Retinal pigment epithelial cell (primary cell): ENCODE data around the gene ZNF473.
A peak's percentile ranks its signal among the peaks of the same experiment; 100 is the strongest.

ENCODE experiments used
- DNase-seq: peaks from one replicate; pipeline ENCODE4 v3.0.0-alpha.2; 2010; ENCODE audit warnings: low read depth
- H3K4me3 ChIP-seq: 2 replicates; pipeline ENCODE4 v1.5.1; 2011; ENCODE audit warnings: mild to moderate bottlenecking, low read length, control low read depth, moderate library complexity
- TF ChIP-seq, protein P1 (sequence below): conservative IDR thresholded peaks from 2 replicates; pipeline ENCODE4 v1.5.1; 2011; ENCODE audit warnings: low read depth, low read length, control low read depth, inconsistent platforms

ZNF473 gene

GRCh38 chr19:50036908-50037307 lies 11.1 kb downstream of the ZNF473 start:
- no peak overlapping the region for H3K4me3 ChIP-seq
- TF ChIP-seq, protein P1, sequence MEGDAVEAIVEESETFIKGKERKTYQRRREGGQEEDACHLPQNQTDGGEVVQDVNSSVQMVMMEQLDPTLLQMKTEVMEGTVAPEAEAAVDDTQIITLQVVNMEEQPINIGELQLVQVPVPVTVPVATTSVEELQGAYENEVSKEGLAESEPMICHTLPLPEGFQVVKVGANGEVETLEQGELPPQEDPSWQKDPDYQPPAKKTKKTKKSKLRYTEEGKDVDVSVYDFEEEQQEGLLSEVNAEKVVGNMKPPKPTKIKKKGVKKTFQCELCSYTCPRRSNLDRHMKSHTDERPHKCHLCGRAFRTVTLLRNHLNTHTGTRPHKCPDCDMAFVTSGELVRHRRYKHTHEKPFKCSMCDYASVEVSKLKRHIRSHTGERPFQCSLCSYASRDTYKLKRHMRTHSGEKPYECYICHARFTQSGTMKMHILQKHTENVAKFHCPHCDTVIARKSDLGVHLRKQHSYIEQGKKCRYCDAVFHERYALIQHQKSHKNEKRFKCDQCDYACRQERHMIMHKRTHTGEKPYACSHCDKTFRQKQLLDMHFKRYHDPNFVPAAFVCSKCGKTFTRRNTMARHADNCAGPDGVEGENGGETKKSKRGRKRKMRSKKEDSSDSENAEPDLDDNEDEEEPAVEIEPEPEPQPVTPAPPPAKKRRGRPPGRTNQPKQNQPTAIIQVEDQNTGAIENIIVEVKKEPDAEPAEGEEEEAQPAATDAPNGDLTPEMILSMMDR = no peak
- no peak for DNase-seq

- TF ChIP-seq, protein P1 = no peak
- no peak overlapping the region for H3K4me3 ChIP-seq
- DNase-seq = no peak
These were observed 14.2 kb downstream of the ZNF473 start for GRCh38 chr19:50039968-50040367.

- no peak overlapping the region for H3K4me3 ChIP-seq
- TF ChIP-seq, protein P1 = no peak
- DNase-seq = no peak
These were observed 15.2 kb downstream of the ZNF473 start for GRCh38 chr19:50040967-50041366.

GRCh38 chr19:50042363-50043024 lies 16.7 kb downstream of the ZNF473 start:
- TF ChIP-seq, protein P1 = no peak

DNA sequence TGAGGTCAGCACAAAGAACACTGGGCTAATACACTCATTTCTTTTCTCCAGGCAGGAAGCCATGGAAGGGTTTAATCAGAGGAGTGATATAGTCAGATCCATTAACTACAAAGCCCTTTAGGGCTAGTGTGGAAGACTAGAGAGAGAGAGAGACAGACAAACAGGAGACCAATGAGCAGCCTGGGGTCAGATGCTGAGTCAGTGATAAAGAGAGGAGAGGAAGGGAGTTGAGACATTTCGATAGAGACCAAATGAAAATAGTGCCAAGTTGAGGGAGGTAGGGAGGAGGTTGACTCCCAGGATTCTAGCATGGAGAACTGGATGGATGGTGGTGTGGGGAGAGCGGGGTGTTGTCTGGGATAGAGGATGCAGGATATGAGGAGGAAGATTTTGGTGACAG lies 18.2 kb downstream of the ZNF473 start:
- TF ChIP-seq, protein P1 = no peak

More at GRCh38 chr19:50042363-50043024, 16.7 kb downstream of the ZNF473 start:
- H3K4me3 ChIP-seq = no peak overlapping the region
- DNase-seq = no peak

DNA sequence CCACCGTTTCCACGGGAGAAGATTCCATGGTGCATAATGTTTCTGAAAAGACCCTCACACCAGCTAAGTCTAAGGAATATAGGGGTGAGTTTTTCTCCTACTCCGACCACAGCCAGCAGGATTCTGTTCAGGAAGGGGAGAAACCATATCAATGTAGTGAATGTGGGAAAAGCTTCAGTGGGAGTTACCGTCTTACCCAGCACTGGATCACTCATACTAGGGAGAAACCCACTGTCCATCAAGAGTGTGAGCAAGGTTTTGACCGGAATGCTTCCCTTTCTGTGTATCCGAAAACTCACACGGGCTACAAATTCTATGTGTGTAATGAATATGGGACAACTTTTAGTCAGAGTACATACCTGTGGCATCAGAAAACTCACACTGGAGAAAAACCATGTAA lies 19.1 kb downstream of the ZNF473 start:
- DNase-seq = no peak
- TF ChIP-seq, protein P1 = no peak
- no peak overlapping the region for H3K4me3 ChIP-seq

More for the DNA sequence above, 18.2 kb downstream of the ZNF473 start:
- DNase-seq = no peak
- H3K4me3 ChIP-seq = no peak overlapping the region

DNA sequence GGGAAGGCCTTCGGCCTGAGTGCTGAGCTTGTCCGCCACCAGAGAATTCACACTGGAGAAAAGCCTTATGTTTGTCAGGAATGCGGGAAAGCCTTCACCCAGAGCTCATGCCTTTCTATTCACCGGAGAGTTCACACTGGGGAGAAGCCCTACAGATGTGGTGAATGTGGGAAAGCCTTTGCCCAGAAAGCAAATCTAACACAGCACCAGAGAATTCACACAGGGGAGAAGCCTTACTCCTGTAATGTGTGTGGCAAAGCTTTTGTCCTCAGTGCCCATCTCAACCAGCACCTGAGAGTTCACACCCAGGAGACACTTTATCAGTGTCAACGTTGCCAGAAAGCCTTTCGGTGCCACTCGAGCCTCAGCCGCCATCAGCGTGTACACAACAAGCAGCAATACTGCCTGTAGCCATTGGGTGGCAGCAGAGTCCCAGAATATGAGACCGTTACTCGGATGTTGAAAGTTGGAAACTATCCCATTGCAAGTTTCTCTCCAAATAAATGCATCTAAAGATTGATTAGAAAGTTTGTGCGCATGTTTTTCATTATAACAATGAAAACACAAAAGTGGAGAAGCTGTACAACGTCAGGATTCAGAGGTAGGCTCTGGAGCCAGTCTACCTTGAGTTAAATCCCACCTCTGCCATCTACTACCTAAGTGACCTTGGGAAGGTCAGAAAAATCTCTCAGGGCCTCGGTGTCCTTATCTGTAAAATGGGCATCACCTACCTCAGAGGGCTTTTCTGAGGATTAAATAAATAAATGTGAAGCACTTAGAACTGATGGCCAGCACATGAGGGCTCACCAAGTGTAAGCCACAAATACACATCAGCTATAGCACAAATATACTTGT lies 21.1 kb downstream of the ZNF473 start:
- no peak for DNase-seq
- no peak overlapping the region for H3K4me3 ChIP-seq
- TF ChIP-seq, protein P1 = peak; percentile 50
